ENCODE measurements around the gene NPAS2.

Gene NPAS2

GRCh38 chr2:100856732-100857131, 36.8 kb downstream of the NPAS2 start:
- no peak for DNase-seq

- DNase-seq, result no peak
Observed at GRCh38 chr2:100857341-100857740, 37.4 kb downstream of the NPAS2 start.

GRCh38 chr2:100857915-100858314, 38.0 kb downstream of the NPAS2 start:
- no peak for DNase-seq

DNA sequence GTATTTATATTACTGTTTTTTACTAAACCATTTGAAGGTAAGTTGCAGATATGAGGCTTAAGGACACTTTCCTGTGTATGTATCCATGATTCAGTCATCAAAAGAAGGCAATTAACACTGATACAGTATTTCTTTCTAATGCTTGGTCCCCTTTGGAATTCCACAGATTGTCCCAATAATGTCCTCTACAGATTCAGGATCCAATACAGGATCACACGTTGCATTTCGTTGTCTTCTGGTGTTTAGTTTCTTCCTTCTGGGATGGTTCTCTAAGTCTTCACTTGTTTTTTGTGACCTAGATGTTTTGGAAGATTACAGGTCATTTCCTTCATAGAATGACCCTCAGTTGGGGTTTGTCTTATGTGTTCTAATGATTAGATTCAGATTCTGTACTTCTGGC, 40.0 kb downstream of the NPAS2 start:
- no peak for DNase-seq

DNA sequence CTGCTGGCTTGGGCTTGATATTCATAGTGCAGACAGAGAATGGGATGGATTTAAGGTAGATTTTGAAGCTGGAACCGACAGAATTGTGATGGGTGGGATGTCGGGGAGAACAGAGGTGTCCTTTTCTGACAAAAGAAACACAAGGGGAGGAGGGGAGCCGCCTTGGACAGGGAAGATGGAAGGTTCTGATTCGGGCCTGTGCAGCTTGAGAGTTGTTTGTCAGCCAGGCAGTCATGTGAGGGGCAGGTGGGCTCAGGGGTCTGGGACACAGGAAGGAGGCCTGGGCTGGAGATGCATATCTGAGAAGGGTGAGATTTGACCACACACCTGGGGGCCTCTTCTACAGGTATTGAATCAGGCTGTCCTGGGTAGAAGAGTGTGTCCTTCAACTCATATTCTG, 41.4 kb downstream of the NPAS2 start:
- no peak for DNase-seq

- DNase-seq, result no peak
Observed at GRCh38 chr2:100862081-100862480, 42.1 kb downstream of the NPAS2 start.

- DNase-seq, result no peak
Observed at GRCh38 chr2:100865816-100866460, 46.0 kb downstream of the NPAS2 start.

DNA sequence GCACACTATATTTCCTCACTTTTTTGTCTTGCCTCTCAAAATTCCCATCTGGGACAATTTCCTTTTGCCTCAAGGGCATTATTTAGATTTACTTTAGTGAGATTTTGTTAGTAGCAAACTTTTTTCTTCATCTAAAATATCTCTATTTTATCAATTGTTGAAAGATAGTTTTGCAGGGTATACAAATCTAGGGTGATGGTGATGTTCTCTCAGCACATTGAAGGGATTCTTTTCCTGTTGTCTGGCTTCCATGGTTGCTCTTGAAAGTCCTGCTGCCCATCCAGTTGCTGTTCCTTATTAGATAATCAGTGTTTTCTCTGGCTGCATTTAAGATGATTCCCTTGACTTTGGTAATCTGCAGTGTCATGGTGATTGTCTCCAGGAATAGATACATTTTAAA, 48.1 kb downstream of the NPAS2 start:
- DNase-seq, result no peak

GRCh38 chr2:100869120-100869519, 49.2 kb downstream of the NPAS2 start:
- DNase-seq, result no peak

DNA sequence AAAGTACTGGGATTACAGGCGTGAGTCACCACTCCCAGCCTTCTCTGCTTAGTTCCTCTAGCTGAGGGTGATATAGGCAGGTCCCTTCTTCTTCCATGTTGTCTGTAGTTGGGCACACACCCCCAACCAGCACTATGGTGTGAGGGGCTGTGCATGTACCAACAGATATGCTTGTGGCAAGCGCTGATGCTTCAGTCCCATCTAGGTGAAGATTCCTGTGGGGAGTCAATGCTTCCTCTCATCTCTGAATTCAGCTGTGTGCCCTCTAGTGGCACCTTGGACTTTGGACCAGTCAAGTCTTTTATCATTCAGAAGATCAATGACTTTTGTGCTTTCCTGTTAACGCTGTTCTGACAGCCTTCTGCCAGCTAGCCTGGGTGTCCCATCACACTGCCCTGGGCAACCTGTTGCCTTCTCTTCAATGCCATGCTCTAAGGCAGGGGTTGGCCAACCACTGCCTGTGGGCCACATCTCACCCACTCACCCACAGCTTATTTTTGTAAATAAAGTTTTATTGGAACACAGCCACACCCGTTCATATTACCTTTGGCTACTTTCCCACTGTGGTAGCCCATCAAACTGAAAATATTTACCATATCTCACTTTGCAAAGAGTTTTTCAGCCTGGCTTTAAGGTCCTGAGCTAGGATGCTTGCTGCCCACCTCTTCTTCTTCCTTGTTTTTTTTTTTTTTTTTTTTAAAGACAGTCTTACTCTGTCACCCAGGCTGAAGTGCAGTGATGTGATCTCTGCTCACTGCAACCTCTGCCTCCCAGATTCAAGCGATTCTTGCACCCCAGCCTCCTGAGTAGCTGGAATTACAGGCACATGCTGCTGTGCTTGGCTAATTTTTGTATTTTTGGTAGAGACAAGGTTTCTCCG, 51.0 kb downstream of the NPAS2 start:
- no peak for DNase-seq

DNA sequence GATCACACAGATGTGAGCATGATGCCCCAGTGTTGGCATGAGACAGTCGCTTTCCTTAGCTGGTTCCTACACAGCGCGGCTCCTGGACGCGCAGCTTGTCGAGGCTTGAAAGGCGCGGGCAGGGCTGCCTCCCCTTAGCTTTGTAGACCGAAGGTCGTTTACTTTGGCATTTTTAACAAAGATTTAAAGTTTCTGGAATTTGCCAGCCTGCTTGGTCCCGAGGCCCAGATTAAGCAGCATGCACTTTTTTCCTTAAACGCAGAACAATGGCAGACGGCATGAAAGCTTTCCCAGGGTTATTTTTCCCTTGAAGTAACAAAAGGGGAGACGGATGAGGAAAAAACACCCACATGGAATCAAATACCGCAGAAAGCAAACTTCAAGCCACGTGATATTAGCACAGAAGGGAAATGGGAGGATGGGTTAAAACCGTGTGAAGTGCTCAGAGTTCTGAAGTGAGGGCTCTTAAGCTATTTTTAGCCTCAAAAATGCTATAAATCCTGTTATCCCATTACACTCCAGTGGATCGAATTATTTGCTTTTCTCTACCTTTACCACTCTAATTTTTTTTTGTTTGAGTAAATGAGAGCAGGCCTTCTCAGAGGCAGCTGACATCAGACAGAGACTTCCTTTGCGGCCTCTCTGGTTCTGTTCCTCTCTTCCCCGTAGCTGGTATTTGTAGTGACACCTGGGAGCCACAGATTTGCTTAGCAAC, 55.7 kb downstream of the NPAS2 start:
- DNase-seq, result no peak

DNA sequence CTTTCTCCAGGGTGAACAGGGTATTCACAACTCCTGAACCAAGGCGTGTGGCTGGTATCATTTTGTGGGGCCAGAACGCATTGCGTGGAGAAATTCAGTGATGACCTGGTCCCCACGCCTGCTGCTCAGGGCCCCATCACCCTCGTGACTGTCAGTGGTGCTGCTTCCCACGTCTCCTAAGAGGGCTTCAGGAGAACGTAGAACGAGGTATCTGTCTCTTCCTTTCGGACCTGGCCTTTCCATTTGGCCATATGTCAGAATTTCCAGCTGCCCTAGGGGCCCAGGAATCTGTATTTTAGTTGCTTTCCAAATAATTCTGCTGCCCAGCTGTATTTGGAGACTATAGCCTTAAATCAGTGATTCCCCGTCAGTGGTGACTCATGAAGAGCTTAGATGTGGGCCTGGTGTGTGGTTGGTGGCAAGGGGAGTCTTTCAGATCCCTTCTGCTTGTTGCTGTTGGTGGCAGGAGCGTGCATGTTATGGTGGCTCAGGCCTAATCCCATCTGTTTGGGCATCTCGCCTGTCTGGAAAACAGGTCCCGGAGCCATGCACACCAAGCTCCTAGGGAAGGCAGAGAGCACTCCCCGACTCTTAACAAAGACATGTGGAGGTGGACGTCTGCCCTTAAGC, 56.4 kb downstream of the NPAS2 start:
- no peak for DNase-seq

GRCh38 chr2:100877555-100877954, 57.6 kb downstream of the NPAS2 start:
- DNase-seq, result no peak

- DNase-seq, result no peak
Observed at GRCh38 chr2:100878000-100878791, 58.3 kb downstream of the NPAS2 start.

DNA sequence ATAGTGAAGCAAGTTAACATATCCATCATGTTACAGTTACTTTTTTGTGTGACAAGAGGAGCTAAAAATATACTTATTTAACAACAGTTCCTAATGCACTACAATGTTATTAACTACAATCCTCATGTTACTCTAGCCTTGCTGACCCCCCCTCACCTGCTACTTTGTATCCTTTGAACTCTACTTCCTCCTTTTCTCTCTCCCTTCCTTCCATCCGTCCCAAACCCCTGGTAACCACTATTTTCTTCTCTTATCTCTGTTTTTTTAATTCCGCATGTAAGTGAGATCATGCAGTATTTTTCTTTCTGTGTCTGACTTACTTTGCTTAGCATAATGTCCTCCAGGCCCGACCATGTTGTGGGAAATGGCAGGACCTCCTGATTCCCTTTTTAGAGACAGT, 59.4 kb downstream of the NPAS2 start:
- DNase-seq, result no peak

DNA sequence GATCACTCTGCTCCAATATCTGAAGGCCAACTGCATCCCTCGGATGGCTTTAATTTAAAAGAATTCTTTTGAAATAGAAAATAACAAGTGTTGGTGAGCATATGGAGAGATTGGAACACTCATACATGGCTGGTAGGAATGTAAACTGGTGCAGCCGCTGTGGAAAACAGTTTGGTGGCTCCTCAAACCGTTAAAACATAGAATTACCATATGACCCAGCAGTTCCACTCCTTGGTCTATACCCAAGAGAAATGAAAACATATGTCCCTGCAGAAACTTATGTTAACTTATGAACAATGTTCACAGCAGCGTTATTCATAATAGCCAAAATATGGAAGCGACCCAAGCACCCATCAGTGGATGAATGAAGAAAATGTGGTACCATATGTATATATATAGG, 60.1 kb downstream of the NPAS2 start:
- DNase-seq, result no peak

GRCh38 chr2:100880730-100881129, 60.8 kb downstream of the NPAS2 start:
- DNase-seq, result no peak

GRCh38 chr2:100882645-100883613, 63.0 kb downstream of the NPAS2 start:
- DNase-seq, result no peak

DNA sequence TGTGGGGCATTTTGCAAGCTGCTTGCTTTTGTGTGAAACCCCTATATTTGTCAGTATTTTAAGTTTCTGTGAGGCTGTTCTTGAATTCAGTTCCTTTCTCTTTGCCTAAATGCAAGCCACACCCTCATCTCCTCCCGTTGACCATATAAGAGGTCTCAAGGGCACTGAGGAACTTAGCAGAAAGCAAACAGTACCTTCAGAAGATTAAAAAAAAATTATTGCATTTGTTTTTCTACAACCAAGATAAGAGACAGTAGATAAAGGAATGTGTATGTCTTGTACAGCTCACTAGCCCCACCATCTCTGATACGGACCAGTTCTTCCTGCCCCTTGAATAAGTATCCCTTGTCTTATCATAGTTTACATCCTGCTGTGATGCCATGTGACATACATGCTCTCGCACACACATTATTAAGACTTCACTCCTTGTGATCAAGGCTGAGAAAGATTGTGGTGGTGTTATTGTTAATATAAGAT, 64.2 kb downstream of the NPAS2 start:
- DNase-seq, result no peak

GRCh38 chr2:100886085-100886484, 66.1 kb downstream of the NPAS2 start:
- DNase-seq, result no peak

GRCh38 chr2:100887039-100887578, 67.2 kb downstream of the NPAS2 start:
- no peak for DNase-seq
